GM21576 (cell line): ENCODE data around the gene PACS1.

Experiments
- ATAC-seq: cut with Tn5 transposase; IDR thresholded peaks from one replicate; pipeline ENCODE4 v1.9.1; 2021; ENCODE audit warnings: mild to moderate bottlenecking, moderate library complexity; ENCODE audit not compliant: unreplicated experiment

PACS1 gene

GRCh38 chr11:66131937-66132632 lies 62.0 kb downstream of the PACS1 start:
- ATAC-seq: no peak

GRCh38 chr11:66133216-66133775 lies 63.2 kb downstream of the PACS1 start:
- ATAC-seq: no peak

DNA sequence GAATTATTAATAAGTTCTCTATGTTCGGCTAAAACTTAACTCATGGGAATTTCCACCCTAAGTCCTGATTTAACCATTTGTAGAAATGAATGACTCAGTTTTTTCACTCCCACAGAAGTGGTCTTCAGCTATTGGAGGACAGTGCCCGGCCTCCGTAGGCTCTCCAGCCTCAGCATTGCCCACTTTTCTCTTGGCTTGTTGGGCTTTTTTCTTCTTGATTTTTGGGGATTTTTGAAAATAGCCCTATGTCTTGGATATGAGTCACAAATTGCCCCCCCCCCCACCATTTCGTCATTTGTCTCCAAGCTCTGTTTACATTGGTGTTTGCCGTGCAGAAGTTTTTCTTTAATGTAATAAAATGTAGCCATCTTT lies 66.7 kb downstream of the PACS1 start:
- no peak for ATAC-seq

- no peak for ATAC-seq
Measured at GRCh38 chr11:66139817-66140404, 69.8 kb downstream of the PACS1 start.

- no peak for ATAC-seq
Measured at GRCh38 chr11:66142370-66143263, 72.5 kb downstream of the PACS1 start.

GRCh38 chr11:66143264-66143566 lies 73.1 kb downstream of the PACS1 start:
- ATAC-seq: no peak

DNA sequence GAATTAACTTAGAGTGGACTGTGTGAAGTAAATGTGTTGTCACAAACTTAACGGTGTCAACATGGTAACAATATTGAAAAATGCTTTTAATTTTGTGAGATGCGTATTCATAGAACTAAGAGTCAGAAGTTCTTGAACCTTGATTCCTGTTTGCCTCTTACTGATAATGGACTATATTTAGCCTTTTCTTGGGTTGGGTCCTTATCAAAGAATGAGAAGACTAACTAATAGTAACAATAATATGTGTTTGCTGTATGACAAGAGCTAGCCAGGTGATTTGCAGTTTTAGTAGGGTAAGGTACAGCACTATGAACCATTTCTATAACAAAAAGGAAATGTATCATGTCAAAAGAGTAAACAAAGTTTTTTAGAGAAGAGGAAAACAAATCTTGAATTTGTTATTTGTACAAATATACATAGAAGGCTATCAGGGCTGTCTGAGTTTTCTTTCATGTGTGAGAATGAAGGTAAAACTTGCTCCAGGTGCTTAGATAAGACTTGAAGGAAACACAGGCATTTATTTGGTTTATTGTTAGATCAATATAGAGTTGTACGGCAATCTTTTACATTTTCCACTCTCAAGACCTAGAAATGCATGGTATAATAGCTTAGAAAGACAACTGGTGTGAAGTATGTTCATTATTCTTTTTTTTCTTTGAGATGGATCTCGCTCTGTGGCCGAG lies 74.1 kb downstream of the PACS1 start:
- no peak for ATAC-seq

- ATAC-seq: no peak
Measured at GRCh38 chr11:66146074-66146473, 76.0 kb downstream of the PACS1 start.

DNA sequence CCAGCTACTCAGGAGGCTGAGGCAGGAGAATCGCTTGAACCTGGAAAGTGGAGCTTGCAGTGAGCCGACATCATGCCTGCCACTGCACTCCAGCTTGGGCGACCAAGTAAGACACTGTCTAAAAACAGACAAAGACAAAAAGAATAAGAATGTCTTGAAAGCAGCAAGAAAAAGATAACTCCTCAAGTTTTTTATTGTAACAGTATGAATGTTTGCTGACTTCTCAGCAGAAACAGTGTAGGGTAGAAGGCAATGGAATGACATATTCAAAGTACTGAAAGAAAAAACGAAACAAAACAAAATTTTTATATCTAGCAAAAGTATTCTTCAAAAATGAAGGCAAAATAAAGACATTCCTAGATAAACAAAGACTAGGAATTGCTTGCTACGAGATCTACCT lies 76.9 kb downstream of the PACS1 start:
- no peak for ATAC-seq

DNA sequence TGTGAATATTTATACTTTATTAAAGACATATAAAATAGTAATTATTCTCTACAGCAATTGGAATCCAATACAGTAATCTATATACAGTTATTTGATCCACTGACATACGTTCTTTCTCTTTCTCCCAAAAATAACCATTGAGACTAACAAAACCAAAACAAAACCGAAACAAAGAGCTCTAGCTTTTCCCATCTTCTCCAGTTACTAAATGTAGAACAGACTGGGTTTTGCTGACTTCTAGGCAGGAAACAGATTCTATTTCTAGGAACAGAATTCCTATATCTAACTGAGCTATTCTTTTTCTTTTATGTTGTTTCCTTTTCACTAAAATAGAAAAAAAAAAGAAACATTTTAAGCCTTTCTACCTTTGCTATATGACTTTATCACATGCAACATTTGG lies 80.1 kb downstream of the PACS1 start:
- no peak for ATAC-seq

DNA sequence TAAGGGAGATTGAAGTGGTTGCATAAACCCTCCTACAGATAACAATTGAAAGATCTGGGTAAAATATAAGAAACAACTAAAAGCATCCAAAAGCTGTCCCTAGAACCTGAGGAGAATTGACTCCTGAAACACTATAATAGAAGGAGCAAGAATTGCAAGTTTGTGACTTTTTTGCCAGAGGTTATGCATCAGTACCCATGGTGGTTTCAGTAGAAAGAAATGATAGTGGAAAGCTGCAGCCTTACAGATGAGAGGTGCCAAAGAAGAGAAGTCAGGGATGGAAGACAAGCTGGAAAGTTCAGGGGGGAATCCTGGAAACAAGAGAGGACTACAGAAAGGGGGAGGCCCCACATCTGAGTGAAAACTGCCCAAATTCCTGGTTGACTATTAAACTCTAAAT lies 80.7 kb downstream of the PACS1 start:
- no peak for ATAC-seq

DNA sequence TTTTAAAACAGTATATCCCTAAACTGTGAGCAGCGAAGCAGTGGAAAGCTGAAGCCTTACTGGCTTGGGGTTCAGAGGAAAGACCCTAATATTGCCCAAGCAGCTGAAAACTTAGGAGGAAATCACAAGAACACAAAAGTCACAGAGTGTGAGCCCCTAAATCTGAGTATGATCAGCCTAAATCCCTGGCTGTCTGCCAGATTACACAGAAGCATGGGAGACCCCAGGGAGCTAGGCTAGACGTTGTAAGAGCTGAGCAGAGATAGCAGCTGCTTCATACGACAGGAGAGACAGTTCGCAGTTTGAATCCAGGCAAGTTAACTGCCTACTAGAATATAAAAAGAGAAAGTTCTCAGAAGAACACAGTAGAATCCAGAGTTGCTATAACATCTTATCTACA lies 81.2 kb downstream of the PACS1 start:
- no peak for ATAC-seq

GRCh38 chr11:66154109-66154508 lies 84.0 kb downstream of the PACS1 start:
- no peak for ATAC-seq

DNA sequence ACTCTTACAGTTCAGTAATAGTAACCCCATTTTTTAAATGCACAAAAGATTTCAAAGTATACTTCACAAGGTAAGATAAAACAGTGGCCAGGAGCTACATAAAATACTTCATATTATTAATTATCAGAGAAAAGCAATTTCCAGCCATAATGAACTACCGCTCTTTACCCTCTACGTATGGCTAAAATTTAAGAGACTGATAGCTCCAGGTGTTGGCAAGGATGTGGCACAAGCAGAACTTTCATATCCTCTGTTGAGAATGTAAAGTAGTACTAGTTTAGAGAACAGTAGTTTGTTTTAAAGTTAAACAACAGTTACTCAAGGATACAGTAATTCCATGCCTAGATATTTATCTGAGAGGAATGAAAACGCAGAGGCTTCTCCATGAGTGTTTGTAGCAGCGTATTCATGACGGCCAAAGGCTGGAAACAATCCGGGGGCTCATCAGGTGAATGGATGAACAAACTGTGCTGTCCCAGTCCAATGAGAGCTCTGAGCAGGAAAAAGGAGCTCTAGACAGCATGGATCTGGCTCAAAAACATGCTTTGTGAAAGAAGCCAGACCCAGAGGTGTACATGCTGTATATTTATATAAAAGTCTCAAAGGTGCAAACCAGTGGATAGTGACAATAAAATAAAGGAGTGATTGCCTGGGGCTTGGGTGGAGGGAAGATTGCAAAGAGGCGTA lies 85.5 kb downstream of the PACS1 start:
- ATAC-seq: no peak

GRCh38 chr11:66157182-66157864 lies 87.3 kb downstream of the PACS1 start:
- no peak for ATAC-seq

DNA sequence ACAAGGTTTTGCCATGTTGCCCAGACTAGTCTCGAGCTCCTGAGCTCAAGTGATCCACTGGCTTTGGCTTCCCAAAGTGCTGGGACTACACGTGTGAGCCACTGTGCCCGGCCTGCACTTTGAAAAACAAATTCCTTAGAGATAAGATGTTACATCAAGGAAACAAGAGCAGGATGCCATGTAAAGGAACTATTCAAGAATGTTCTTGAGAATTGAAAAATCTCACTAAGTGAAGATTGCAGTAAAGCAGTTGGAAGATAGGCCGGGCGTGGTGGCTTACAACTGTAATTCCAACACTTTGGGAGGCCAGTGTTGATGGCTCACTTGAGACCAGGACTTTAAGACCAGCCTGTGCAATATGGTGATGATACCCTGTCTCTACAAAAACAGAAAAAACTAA lies 88.1 kb downstream of the PACS1 start:
- ATAC-seq: no peak

- ATAC-seq: no peak
Measured at GRCh38 chr11:66159324-66159984, 89.4 kb downstream of the PACS1 start.

DNA sequence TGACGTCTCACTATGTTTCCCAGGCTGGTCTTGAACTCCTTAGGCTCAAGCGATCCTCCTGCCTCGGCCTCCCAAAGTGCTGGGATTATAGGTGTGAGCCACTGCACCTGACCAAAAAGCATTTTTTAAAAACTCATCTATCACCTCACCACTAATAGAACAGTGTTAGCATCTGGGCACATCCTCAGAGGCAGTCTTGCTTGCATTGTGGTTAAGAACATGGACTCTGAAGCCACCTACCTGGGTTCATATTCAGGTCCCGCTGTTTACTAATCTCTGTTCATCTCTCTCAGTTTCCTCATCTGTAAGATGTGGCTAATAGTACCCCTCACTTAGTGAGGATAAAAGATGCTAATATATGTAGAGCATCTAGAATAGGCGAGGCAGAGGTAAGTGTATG lies 90.6 kb downstream of the PACS1 start:
- no peak for ATAC-seq

DNA sequence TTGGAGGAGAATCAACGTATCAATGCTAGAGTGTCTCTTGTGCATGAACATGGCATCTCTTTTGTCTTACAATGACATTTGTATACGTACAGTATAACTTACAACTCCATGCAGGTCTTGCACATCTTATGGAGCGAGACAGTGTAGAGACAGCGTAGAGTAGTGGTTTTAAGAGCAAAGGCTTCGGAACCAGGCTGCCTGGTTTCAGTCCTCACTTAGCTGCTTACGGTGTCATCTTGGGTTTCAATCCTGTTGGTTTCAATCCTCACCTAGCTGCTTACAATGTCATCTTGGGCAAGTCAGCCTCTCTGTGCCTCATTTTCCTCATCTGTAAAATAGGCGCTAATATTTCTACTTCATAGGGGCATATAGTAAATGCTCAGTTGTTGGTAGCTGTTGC lies 98.2 kb downstream of the PACS1 start:
- ATAC-seq: no peak

DNA sequence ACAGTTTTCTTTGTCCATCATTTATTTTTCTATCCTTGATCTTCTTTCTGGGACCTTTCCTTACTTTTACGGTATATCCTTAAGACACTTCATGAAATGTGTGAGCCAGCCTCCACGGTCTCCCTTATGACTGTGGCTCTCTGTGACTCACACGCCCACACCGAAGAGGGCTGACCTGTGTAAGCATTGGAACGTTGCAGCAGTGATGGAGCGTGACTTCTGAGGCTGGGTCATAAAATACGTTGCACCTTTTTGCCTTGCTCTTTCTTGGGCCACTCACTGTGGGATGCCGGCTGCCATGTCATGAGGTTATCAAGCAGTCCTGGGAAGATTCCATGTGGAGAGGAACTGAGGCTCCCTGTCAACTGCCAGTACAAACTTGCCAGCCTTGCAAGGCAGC lies 102.1 kb downstream of the PACS1 start:
- ATAC-seq: no peak
